CD4-positive, alpha-beta T cell treated with Interleukin-15 for 1 hour (primary cell): ENCODE measurements around the gene ACTN2.

Experiments
- DNase-seq: peaks from one replicate; pipeline ENCODE4 v3.0.0-alpha.2; 2020

Gene ACTN2

GRCh38 chr1:236744533-236744932 is 58.2 kb downstream of the ACTN2 start:
- no peak for DNase-seq

GRCh38 chr1:236746785-236747184 is 60.5 kb downstream of the ACTN2 start:
- no peak for DNase-seq

GRCh38 chr1:236747311-236747985 is 61.1 kb downstream of the ACTN2 start:
- no peak for DNase-seq

GRCh38 chr1:236748268-236748870 is 62.1 kb downstream of the ACTN2 start:
- no peak for DNase-seq

DNA sequence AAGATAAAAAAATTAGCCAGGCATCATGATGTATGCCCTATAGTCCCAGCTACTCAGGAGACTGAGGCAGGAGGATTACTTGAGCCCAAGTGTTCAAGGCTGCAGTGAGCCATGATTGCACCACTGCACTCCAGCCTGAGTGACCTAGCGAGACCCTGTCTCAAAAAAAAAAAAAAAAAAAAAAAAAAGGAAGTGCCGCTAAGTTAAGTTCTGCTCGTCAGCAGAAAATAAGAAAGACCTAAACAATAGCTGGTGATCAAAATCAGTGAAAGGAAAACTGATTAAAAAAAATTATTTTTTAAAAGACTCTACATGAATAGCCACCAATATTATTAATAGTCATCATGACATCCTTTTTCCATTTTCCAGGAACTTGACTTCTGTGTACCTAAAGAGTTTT is 64.6 kb downstream of the ACTN2 start:
- DNase-seq: no peak

GRCh38 chr1:236751385-236751784 is 65.1 kb downstream of the ACTN2 start:
- no peak for DNase-seq

- no peak for DNase-seq
Observed at GRCh38 chr1:236751935-236752334, 65.6 kb downstream of the ACTN2 start.

DNA sequence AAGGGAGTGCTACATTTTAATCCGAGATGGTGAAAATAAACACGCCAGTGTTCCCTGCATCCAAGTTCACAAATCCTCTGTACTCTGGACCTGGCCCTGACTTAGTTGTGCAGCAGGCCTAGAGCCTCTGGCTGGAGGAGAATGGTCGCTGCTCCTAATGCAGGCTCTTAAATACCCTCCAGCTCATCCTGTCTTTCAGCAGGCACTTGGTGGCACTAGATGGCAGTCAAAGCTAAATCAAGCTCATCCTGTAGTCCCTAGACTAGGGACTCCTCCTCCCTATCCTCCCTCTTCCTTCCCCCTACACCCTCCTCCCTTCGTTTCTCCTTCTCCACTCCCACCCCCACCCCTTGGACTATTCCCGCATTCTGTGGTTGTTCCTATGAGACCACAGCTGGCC is 67.2 kb downstream of the ACTN2 start:
- DNase-seq: no peak

- DNase-seq: no peak
Observed at GRCh38 chr1:236753964-236754363, 67.7 kb downstream of the ACTN2 start.

- no peak for DNase-seq
Observed at GRCh38 chr1:236754525-236755210, 68.4 kb downstream of the ACTN2 start.

DNA sequence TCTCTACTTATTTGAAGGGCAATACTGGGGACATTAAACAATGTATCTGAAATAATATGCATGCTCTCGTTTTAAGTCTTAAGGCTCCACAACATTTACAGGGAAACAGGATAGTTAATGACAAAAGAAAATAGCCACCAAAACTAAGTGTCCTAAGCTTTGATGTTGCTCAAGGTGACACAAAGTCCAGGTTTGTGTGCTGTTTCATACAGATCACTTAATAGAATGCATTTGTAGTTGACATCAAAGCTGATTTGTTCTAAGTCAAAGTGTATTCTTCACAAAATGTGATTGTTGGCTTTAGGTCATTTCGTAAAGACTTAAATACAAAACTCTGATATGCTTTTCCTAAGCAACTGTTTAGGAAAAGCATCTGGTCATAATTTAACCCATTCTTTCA is 71.3 kb downstream of the ACTN2 start:
- DNase-seq: no peak

GRCh38 chr1:236759252-236759859 is 73.1 kb downstream of the ACTN2 start:
- DNase-seq: no peak

DNA sequence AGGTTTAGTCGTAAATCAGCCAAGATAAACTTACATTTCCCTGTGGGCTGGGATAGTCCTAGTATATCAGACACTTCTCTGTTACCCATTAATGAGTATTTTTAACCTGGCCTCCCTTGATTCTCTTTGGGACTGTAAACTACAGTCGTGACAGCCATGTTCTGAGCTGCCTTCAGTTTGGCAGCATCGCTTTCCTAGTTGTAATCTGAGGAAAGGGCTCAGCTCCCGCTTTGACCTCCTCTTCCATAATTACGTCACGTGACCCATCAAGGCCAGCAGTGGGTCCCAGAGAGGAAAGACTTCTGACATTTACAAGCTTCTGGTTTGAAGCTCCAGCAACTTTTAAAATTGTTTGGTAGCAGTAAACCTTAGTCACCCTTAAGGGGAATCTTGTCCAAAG is 74.2 kb downstream of the ACTN2 start:
- no peak for DNase-seq

DNA sequence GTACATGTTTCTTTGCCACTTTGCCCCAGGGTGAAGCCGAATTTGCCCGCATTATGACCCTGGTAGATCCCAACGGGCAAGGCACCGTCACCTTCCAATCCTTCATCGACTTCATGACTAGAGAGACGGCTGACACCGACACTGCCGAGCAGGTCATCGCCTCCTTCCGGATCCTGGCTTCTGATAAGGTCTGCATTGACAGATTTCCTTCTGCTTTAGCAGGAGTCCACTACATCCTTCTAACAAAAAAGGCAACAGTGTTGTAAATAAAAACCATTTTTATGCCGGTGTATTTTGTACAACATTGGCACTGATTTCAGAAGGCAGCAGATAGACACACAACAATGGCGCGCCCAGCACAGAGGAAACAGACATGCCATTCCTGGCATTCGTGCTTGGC is 74.7 kb downstream of the ACTN2 start:
- DNase-seq: no peak

DNA sequence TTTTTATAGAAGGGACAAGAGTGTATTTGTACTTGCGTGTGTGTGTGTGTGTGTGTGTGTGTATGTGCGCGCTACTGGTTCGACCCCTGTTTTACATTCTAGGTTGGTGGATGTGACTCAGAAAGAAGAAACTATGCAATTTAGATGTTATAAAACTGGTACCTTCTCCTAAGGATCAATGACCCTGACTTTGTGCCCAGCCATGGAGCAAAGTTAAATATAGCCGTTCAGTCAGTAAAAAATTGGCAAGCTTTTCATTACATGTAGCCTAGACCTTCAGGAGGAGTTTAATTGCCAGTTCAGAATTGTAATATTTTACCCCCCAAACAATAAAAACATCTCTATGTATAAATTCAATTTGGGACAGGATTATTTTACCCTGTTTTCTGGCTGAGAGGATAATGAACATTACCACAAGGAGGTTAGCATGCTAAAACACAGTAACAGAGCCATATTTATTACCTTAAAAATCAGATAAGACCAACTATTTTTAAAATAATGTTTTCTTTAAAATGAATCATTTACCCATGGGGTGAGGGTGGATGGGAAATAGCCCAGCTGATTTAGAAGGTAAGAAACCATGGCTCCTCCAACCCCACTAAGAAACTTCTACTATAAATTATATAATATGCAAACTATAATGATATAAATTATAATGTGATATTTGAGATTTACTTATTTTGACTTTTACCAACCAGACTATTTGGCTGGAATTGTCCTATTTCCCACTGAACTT is 75.3 kb downstream of the ACTN2 start:
- DNase-seq: no peak

- no peak for DNase-seq
Observed at GRCh38 chr1:236762410-236762809, 76.1 kb downstream of the ACTN2 start.

- DNase-seq: no peak
Observed at GRCh38 chr1:236765831-236766230, 79.5 kb downstream of the ACTN2 start.

GRCh38 chr1:236766506-236766905 is 80.2 kb downstream of the ACTN2 start:
- no peak for DNase-seq

DNA sequence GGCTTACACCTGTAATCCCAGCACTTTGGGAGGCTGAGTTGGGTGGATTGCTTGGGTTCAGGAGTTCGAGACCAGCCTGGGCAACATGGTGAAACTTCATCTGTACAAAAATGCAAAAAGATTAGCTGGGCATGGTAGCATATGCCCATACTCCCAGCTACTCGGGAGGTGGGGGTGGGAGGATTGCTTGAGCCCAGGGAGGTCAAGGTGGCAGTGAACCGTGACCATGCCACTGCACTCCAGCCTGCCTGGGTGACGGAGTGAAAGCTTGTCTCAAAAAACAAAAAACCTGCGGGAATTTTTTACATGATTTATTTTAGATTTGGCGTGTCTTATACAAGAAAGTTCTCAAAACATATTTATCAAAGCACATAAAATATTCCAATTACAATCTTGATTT is 81.0 kb downstream of the ACTN2 start:
- no peak for DNase-seq

DNA sequence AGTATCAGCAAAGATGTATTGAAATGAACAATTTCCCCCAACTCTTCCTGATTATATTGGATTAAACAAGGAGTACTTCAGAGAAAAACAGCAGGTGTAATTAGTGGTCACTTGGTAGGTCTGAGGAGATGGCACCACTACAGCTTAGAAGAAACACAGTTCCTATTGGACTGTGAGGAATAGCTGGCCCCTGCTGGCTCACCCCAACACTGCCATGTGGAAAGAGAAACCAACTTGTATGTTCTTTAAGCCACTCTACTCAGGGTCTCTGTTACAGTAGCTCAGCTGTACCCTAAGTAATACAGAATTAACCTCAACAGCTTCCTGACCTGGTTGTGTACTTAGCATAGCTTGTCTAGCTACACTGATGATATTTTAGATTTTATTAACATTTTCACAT is 82.3 kb downstream of the ACTN2 start:
- no peak for DNase-seq

DNA sequence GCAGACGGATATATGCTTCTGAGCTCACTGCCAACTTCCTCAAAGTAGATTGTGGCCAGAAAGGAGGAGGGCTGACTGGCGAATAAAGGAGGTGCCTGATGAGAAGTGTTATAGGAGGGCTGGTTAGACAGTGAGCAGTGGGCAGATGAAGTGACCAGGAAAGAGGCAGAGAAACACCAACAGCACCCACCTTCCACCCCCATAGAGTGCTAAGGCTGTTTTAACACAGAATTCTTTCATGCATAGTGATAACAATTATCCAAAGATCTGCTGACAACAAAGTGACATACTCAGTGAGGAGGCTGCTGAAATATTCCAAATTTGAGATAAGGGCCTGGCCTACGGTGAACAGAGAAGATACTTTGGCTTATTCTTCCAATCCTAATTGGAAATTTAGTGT is 87.6 kb downstream of the ACTN2 start:
- no peak for DNase-seq

- DNase-seq: no peak
Observed at GRCh38 chr1:236774926-236775325, 88.6 kb downstream of the ACTN2 start.

DNA sequence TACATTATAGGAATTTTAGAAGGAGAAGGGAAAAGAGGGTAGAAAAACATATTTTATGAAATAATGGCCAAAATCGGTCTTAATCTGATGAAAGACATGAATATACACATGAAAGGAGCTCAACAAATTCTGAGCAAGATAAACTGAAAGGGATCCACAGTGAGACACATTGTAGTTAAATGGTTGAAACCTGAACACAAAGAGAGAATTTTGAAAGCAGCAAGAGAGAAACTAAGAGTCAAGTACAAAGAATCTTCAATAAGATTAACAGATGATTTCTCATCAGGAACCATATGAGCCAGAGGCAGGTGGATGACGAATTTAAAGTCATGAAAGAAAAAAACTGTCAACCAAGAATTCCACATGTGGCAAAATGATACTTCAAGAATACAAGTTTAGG is 93.0 kb downstream of the ACTN2 start:
- DNase-seq: no peak
